ENCODE data around the gene EXOSC6.
A peak's percentile ranks its signal among the peaks of the same experiment; 100 is the strongest.

GRCh38 chr16:70298988-70299938 lies 47.5 kb upstream of the EXOSC6 start, which contains the start of gene DDX19B:
- TF ChIP-seq EP300 (conservative IDR thresholded peaks at IDR 0.05; ENCODE audit: poor library complexity, severe bottlenecking): peak; percentile 62
- TF ChIP-seq, protein P1, sequence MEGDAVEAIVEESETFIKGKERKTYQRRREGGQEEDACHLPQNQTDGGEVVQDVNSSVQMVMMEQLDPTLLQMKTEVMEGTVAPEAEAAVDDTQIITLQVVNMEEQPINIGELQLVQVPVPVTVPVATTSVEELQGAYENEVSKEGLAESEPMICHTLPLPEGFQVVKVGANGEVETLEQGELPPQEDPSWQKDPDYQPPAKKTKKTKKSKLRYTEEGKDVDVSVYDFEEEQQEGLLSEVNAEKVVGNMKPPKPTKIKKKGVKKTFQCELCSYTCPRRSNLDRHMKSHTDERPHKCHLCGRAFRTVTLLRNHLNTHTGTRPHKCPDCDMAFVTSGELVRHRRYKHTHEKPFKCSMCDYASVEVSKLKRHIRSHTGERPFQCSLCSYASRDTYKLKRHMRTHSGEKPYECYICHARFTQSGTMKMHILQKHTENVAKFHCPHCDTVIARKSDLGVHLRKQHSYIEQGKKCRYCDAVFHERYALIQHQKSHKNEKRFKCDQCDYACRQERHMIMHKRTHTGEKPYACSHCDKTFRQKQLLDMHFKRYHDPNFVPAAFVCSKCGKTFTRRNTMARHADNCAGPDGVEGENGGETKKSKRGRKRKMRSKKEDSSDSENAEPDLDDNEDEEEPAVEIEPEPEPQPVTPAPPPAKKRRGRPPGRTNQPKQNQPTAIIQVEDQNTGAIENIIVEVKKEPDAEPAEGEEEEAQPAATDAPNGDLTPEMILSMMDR (IDR thresholded peaks at IDR 0.05; ENCODE audit: poor library complexity, severe bottlenecking): peak; percentile 38
